HepG2 (cell line): Measurements from ENCODE around the gene KIAA1191. TPM values are rescaled to one million over a fixed set of nuclear protein-coding genes. Genes with fewer than 3 reads are reported as not detected.

Experiments used
- AKNA ChIP-seq: sonication (generic); formaldehyde crosslinking; IDR thresholded peaks from 2 replicates; pipeline ENCODE4 v1.4.0; 2020; ENCODE audit warnings: missing genetic modification reagents, borderline replicate concordance
- ERF ChIP-seq: IDR thresholded peaks from 2 replicates; pipeline ENCODE4 v1.6.1; 2018; ENCODE audit warnings: missing biosample characterization, missing genetic modification reagents
- FOXM1 ChIP-seq: sonication (generic); formaldehyde crosslinking; IDR thresholded peaks from 2 replicates; pipeline ENCODE4 v1.5.0; 2020; ENCODE audit warnings: missing genetic modification reagents
- HOXD1 ChIP-seq: sonication (generic); formaldehyde crosslinking; IDR thresholded peaks from 2 replicates; pipeline ENCODE4 v1.5.0; 2020; ENCODE audit warnings: missing genetic modification reagents
- KDM2A ChIP-seq: sonication (generic); formaldehyde crosslinking; IDR thresholded peaks from 2 replicates; pipeline ENCODE4 v1.4.0; 2020; ENCODE audit warnings: low read depth, missing genetic modification reagents, borderline replicate concordance
- MAF1 ChIP-seq: sonication (generic); formaldehyde crosslinking; IDR thresholded peaks from 2 replicates; pipeline ENCODE4 v1.5.0; 2020; ENCODE audit warnings: missing genetic modification reagents, borderline replicate concordance
- MED13 ChIP-seq: sonication (generic); formaldehyde crosslinking; IDR thresholded peaks from 2 replicates; pipeline ENCODE4 v1.5.0; 2020; ENCODE audit warnings: missing genetic modification reagents
- MED8 ChIP-seq: sonication (generic); formaldehyde crosslinking; IDR thresholded peaks from 2 replicates; pipeline ENCODE4 v1.8.1; 2023; ENCODE audit warnings: mild to moderate bottlenecking, missing genetic modification reagents; ENCODE audit not compliant: insufficient replicate concordance
- MEIS2 ChIP-seq: sonication (generic); formaldehyde crosslinking; IDR thresholded peaks from 2 replicates; pipeline ENCODE4 v1.9.0; 2021; ENCODE audit warnings: mild to moderate bottlenecking, missing genetic modification reagents
- PAXIP1 ChIP-seq: sonication (generic); formaldehyde crosslinking; conservative IDR thresholded peaks from 2 replicates; pipeline ENCODE4 v1.4.0; 2020; ENCODE audit warnings: mild to moderate bottlenecking, missing genetic modification reagents, moderate library complexity
- RCOR2 ChIP-seq: IDR thresholded peaks from 2 replicates; pipeline ENCODE4 v1.6.1; 2016; ENCODE audit warnings: missing biosample characterization, missing genetic modification reagents
- REXO4 ChIP-seq: sonication (generic); formaldehyde crosslinking; IDR thresholded peaks from 2 replicates; pipeline ENCODE4 v1.8.0; 2022; ENCODE audit warnings: missing genetic modification reagents, mild to moderate bottlenecking, borderline replicate concordance
- THRA ChIP-seq: sonication (generic); formaldehyde crosslinking; IDR thresholded peaks from 2 replicates; pipeline ENCODE4 v1.4.0; 2020; ENCODE audit warnings: missing genetic modification reagents, borderline replicate concordance
- ZBTB7A ChIP-seq: sonication (generic); formaldehyde crosslinking; IDR thresholded peaks from 2 replicates; pipeline ENCODE4 v1.8.0; 2022; ENCODE audit warnings: mild to moderate bottlenecking, missing genetic modification reagents
- ZNF549 ChIP-seq: sonication (generic); formaldehyde crosslinking; IDR thresholded peaks from 2 replicates; pipeline ENCODE4 v1.5.0; 2020; ENCODE audit warnings: missing genetic modification reagents
- polyA plus RNA-seq, 8 experiments: library from polyadenylated mRNA; depleted of rRNA in 3 of 8; stranded (reverse) in 7 of 8; unstranded in 1 of 8; fragments of >200 nt; fragmentation: Illumina TruSeq in 4 of 8; extraction: Trizol in 4 of 8; gene quantifications; 2 replicates each; pipeline versions ENCODE4 v1.2.1 to v1.2.3, GENCODE V29; 2011 to 2016; ENCODE audit warnings: low read depth in 4 of 8, missing spikeins in 1 of 8, mixed read lengths in 1 of 8; ENCODE audit not compliant: insufficient read depth in 1 of 8
- total RNA-seq, 5 experiments: library from RNA; depleted of rRNA; stranded (reverse); fragments of >200 nt; fragmentation: Illumina TruSeq; extraction: Trizol; gene quantifications; 2 replicates each; pipeline ENCODE4 v1.2.3, GENCODE V29; 2016; ENCODE audit warnings: low read depth in 1 of 5
- TF ChIP-seq, protein P1 (sequence below): sonication (generic); formaldehyde crosslinking; IDR thresholded peaks from 2 replicates; pipeline ENCODE4 v1.4.0; 2020; ENCODE audit warnings: missing genetic modification reagents, mild to moderate bottlenecking, borderline replicate concordance

Gene KIAA1191
- total and polyA plus RNA-seq, 2 of the 13 experiments (the other 11 are each of a cell fraction or from before 2014, with no cell fraction given): 63.6 to 103 TPM

DNA sequence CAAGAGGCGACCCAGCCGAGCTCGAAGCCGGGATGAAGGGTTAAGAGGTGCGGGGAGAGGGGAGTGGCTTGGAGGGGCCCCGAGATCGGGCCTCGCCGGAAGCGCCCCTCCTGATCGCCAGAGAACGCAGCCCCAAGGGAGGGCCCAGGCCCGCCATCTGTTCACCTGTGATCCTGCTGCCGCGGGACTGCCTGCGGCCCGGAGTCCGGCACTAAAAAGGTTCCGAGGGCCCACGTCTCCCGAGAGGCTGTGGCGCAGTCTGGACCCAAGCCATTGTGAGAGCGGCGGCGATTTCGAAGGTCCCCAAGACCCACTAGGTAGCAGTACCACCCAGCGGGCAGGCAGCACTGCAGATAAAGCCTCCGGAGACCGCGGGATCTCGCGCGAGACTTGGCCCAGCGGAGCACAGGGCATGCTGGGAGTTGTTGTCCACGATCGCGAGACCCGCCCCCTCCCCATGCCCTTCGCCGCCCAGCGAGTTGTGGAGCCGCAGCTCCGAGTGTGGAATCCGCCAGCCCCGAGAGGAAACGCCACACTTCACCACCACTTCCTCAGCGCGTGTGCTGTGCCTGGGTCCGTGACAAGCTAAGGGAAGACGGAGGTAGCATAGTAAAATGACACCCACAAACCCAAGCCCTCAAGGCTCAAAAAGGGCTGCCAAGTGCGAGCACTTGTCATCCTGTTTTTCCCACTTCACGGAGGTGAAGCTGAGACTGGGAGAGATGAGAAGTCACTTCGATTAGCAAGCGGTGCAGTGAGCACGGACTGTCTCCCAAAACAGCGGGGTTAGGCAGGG lies at the start of gene KIAA1191 (continued):
- no peak; the same call in 1 of the 2 replicates for TF ChIP-seq THRA (CRISPR knock-in tag)
- TF ChIP-seq ZBTB7A (CRISPR knock-in tag): peak; percentile 72
- peak; percentile 87 for TF ChIP-seq ERF (CRISPR knock-in tag)
- TF ChIP-seq HOXD1: peak; percentile 52; the same call in 1 of the 2 replicates
- peak; percentile 43 for TF ChIP-seq PAXIP1 (CRISPR knock-in tag)
- no peak for TF ChIP-seq MED8 (CRISPR knock-in tag)
- no peak for TF ChIP-seq AKNA (CRISPR knock-in tag)
- TF ChIP-seq MEIS2: peak; percentile 57; the same call in 1 of the 2 replicates
- TF ChIP-seq, protein P1, sequence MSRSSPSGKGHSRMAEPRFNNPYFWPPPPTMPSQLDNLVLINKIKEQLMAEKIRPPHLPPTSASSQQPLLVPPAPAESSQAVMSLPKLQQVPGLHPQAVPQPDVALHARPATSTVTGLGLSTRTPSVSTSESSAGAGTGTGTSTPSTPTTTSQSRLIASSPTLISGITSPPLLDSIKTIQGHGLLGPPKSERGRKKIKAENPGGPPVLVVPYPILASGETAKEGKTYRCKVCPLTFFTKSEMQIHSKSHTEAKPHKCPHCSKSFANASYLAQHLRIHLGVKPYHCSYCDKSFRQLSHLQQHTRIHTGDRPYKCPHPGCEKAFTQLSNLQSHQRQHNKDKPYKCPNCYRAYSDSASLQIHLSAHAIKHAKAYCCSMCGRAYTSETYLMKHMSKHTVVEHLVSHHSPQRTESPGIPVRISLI: peak; percentile 15; the same call in 1 of the 2 replicates
- no peak for TF ChIP-seq MED13
- TF ChIP-seq MAF1 (CRISPR knock-in tag): no peak
- no peak for TF ChIP-seq FOXM1 (CRISPR knock-in tag)
- no peak for TF ChIP-seq REXO4 (CRISPR knock-in tag)
- no peak for TF ChIP-seq RCOR2 (CRISPR knock-in tag)
- peak; percentile 92 for TF ChIP-seq KDM2A (CRISPR knock-in tag)
- TF ChIP-seq ZNF549 (CRISPR knock-in tag): no peak
